NOMO-1 treated with DMSO at 0.1 percent for 48 hours (cell line): ENCODE measurements around the gene TRA2B.

Experiments
- DNase-seq: peaks from one replicate; lab custom pipeline; 2025; ENCODE audit not compliant: unreplicated experiment; lab: John Stamatoyannopoulos, UW

TRA2B gene

GRCh38 chr3:185878920-185879319 is 58.9 kb downstream of the TRA2B start:
- no peak for DNase-seq

GRCh38 chr3:185874119-185874518 is 63.7 kb downstream of the TRA2B start:
- no peak for DNase-seq

DNA sequence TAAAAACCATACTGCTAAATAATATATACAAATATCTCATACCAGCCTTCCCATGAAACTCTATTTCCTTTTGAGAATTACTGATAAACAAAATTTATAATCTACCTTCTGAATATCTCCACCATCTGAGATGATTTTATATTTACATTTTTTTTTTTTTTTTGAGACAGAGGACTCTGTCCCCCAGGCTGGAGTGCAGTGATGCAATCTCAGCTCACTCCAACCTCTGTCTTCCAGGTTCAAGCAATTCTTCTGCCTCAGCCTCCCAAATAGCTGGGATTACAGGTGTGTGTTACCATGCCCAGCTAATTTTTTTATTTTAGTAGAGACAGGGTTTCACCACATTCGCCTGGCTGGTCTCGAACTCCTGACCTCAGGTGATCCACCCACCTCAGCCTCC is 70.2 kb downstream of the TRA2B start:
- DNase-seq, result no peak

GRCh38 chr3:185866995-185867394 is 70.8 kb downstream of the TRA2B start:
- DNase-seq, result no peak

DNA sequence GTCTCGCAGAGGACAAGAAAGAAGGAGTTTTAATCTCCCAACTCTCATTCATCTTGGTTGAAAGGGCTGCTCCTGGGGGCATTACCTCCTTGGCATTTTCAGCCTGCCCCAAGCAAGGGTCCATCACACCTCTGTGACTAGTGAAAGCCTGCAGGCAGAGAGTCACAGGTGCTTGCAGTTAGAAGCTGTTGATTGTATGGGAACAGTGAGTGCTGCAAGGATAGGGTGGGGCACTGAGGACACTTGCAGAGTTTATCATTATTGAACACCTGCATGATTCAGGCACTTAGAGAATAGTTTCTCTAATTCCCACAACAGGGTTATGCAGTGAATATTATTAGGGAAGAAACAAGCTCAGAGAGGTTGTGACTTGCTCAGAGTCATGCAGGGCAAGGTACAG is 71.3 kb downstream of the TRA2B start:
- DNase-seq, result no peak
